Stomach (tissue), 9 donors: ENCODE results near the gene TACSTD2. TPM values are rescaled to one million over a fixed set of nuclear protein-coding genes. Genes with fewer than 3 reads are reported as not detected.
A peak's percentile ranks its signal among the peaks of the same experiment; 100 is the strongest.
"Not testable (repeated sequence)": the region's sequence is repeated elsewhere in the genome, so short reads cannot be mapped to it uniquely, and the experiment has no call there.

Source experiments
- DNase-seq, 2 donors: peaks; one replicate each; pipeline versions ENCODE4 v3.0.0 to v3.0.0-alpha.2; 2013 to 2019
- H3K27ac ChIP-seq, 5 donors: fragments of 200-600 bp in 4 of 5; sonication (generic) in 4 of 5; one replicate each; pipeline ENCODE4 v1.5.1; 2013 to 2019; ENCODE audit warnings: mild to moderate bottlenecking in 1 of 5, moderate library complexity in 1 of 5
- H3K27me3 ChIP-seq, 3 donors: fragments of 200-600 bp; sonication (generic); one replicate each; pipeline ENCODE4 v1.5.1; 2017 to 2019; ENCODE audit warnings: mixed run types in 1 of 3
- H3K36me3 ChIP-seq, 4 donors: fragments of 200-600 bp; sonication (generic); 1 replicate in 3 of 4; 2 replicates in 1 of 4; pipeline ENCODE4 v1.5.1; 2016 to 2019
- H3K4me1 ChIP-seq, 4 donors: fragments of 200-600 bp; sonication (generic); one replicate each; pipeline ENCODE4 v1.5.1; 2016 to 2019
- H3K4me3 ChIP-seq, 4 donors: fragments of 200-600 bp; sonication (generic) in 3 of 4; one replicate each; pipeline ENCODE4 v1.5.1; 2016 to 2019; ENCODE audit warnings: mild to moderate bottlenecking in 1 of 4
- H3K9me3 ChIP-seq, 4 donors: fragments of 200-600 bp; sonication (generic); one replicate each; pipeline ENCODE4 v1.5.1; 2016 to 2019
- CTCF ChIP-seq, 7 experiments: fragments of 450-650 bp in 4 of 7; fragments of 200-600 bp in 3 of 7; sonication (generic) in 3 of 7; IDR thresholded peaks; one replicate each; pipeline ENCODE4 v1.5.1; 2016 to 2019; ENCODE audit warnings: antibody characterized with exemption in 7 of 7, control low read depth in 2 of 7, mild to moderate bottlenecking in 1 of 7
- EP300 ChIP-seq: sonication (generic); formaldehyde crosslinking; IDR thresholded peaks from one replicate; pipeline ENCODE4 v1.6.1; 2017; ENCODE audit warnings: antibody characterized with exemption
- POLR2A ChIP-seq, 4 donors: fragments of 450-650 bp; IDR thresholded peaks; one replicate each; pipeline ENCODE4 v1.6.1; 2016; ENCODE audit warnings: antibody characterized with exemption in 4 of 4, control low read depth in 2 of 4, mild to moderate bottlenecking in 1 of 4, moderate library complexity in 1 of 4
- POLR2AphosphoS5 ChIP-seq, 3 donors: sonication (generic); formaldehyde crosslinking; IDR thresholded peaks; one replicate each; pipeline ENCODE4 v1.6.1; 2016; ENCODE audit warnings: antibody characterized with exemption in 3 of 3
- WGBS, 5 donors: extraction: QIAGEN DNeasy Blood & Tissue Kit in 3 of 5; methylation state at CpG; one replicate each; pipeline versions ENCODE4 v1.1.5 to v1.1.7; 2013 to 2018; 5-methylcytosine and 5-hydroxymethylcytosine counted together
- intact Hi-C: fragments of 100-400 bp; cut with DNase I; formaldehyde crosslinking; loops from one replicate; pipeline ENCODE4 v1.15.1; 2023; ENCODE audit warnings: low total_unique reads
- polyA plus RNA-seq, 3 donors: library from polyadenylated mRNA; stranded (reverse); fragments of 200-250 nt; gene quantifications; one replicate each; pipeline ENCODE4 v1.2.3, GENCODE V29; 2013
- total RNA-seq, 5 donors: library from RNA; depleted of rRNA; stranded (reverse); fragments of >200 nt; gene quantifications; one replicate each; pipeline versions ENCODE4 v1.1.0 to v1.2.3, GENCODE V29; 2014 to 2016
- donor health status: healthy with polysubstance abuse.
- donor health status: Bipolar disorder and iron deficiency.
- donor health status: healthy.

TACSTD2 gene
- total and polyA plus RNA-seq, 8 donors = 5.2 to 369 (median 35.1) TPM; not detected in 2

GRCh38 chr1:58583496-58583895 is 6.4 kb upstream of the TACSTD2 start:
- Histone ChIP-seq H3K27me3 (no peaks in the 10 kb centered on the region), H3K36me3 (no peaks in the 10 kb centered on the region), H3K27ac (peak overlapping the region in 4 of 5 donors; percentile 56 to 80 (median 59)), H3K4me3 (no peak overlapping the region), H3K9me3 (no peaks in the 10 kb centered on the region), H3K4me1 (peaks cover 10 to 27% (median 19%) of the 10 kb centered on the region in 4 donors)
- intact Hi-C loops = no loop called here
- WGBS, 5 donors = 33 to 56% (median 53%) methylated on average over 1 of the region's 1 CpG
- DNase-seq = no peak
- TF ChIP-seq EP300 = no peak
- no peak for TF ChIP-seq CTCF (IDR thresholded peaks at IDR 0.05)
- TF ChIP-seq POLR2AphosphoS5 (IDR thresholded peaks at IDR 0.05) = no peak

GRCh38 chr1:58582143-58582542 is 5.1 kb upstream of the TACSTD2 start:
- intact Hi-C loops, H3K4me3 ChIP-seq, H3K27ac ChIP-seq, H3K9me3 ChIP-seq, DNase-seq, H3K36me3 ChIP-seq, H3K27me3 ChIP-seq: not testable (repeated sequence)
- peaks cover 10 to 40% (median 26%) of the 10 kb centered on the region in 4 donors for H3K4me1 ChIP-seq
- 60 to 100% (median 87%) methylated on average over 1 of the region's 1 CpG for WGBS, 5 donors

- H3K36me3 ChIP-seq = no peaks in the 10 kb centered on the region
- no peak for TF ChIP-seq CTCF (IDR thresholded peaks at IDR 0.05)
- TF ChIP-seq EP300 = no peak
- no peak for TF ChIP-seq POLR2A (IDR thresholded peaks at IDR 0.05)
- TF ChIP-seq POLR2AphosphoS5 (IDR thresholded peaks at IDR 0.05) = no peak
- H3K4me1 ChIP-seq = peaks cover 15 to 45% (median 31%) of the 10 kb centered on the region in 4 donors
- 80 to 86% (median 85%) methylated on average over 2 of the region's 2 CpGs for WGBS, 5 donors
- H3K4me3 ChIP-seq = no peak overlapping the region
- no peak for DNase-seq
- intact Hi-C loops = no loop called here
- no peaks in the 10 kb centered on the region for H3K9me3 ChIP-seq
- H3K27ac ChIP-seq = no peak overlapping the region
- peaks cover 0 to 10% (median 6%) of the 10 kb centered on the region in 3 donors for H3K27me3 ChIP-seq
Observed at GRCh38 chr1:58581641-58582040, 4.6 kb upstream of the TACSTD2 start.

- Histone ChIP-seq H3K27ac (no peak overlapping the region), H3K4me1 (peaks cover 16 to 54% (median 39%) of the 10 kb centered on the region in 4 donors)
Observed at GRCh38 chr1:58580186-58580585, 3.1 kb upstream of the TACSTD2 start.

More at GRCh38 chr1:58580186-58580585, 3.1 kb upstream of the TACSTD2 start:
- intact Hi-C loops = no loop called here
- H3K27me3 ChIP-seq = peaks cover 0 to 24% (median 16%) of the 10 kb centered on the region in 3 donors
- no peaks in the 10 kb centered on the region for H3K9me3 ChIP-seq
- no peak for DNase-seq
- WGBS, 5 donors = 21 to 48% (median 44%) methylated on average over 1 of the region's 1 CpG
- TF ChIP-seq EP300 (no peak), POLR2A (IDR thresholded peaks at IDR 0.05) (no peak), POLR2AphosphoS5 (IDR thresholded peaks at IDR 0.05) (no peak), CTCF (IDR thresholded peaks at IDR 0.05) (no peak)
- no peak overlapping the region for H3K4me3 ChIP-seq
- H3K36me3 ChIP-seq = no peaks in the 10 kb centered on the region
